Neural progenitor cell (in vitro differentiated cells): ENCODE data around the gene EMILIN1. TPM values are rescaled to one million over a fixed set of nuclear protein-coding genes. Genes with fewer than 3 reads are reported as not detected.

Source experiments
- DNase-seq: peaks from one replicate; pipeline ENCODE4 v3.0.0-alpha.2; 2016; ENCODE audit warnings: low spot score
- H2AFZ ChIP-seq: fragments of 200-600 bp; sonication (generic); replicated peaks from 2 replicates; pipeline ENCODE4 v1.6.1; 2016; ENCODE audit warnings: antibody characterized with exemption
- H3F3A ChIP-seq: fragments of 200-600 bp; sonication (generic); 2 replicates; pipeline ENCODE4 v1.6.1; 2016; ENCODE audit warnings: antibody characterized with exemption, low read depth
- H3K27ac ChIP-seq: fragments of 200-600 bp; sonication (generic); 2 replicates; pipeline ENCODE4 v1.5.1; 2016; ENCODE audit warnings: mild to moderate bottlenecking
- H3K27me3 ChIP-seq: fragments of 200-600 bp; sonication (generic); 2 replicates; pipeline ENCODE4 v1.6.1; 2016; ENCODE audit warnings: mild to moderate bottlenecking, moderate library complexity
- H3K36me3 ChIP-seq: fragments of 200-600 bp; sonication (generic); 2 replicates; pipeline ENCODE4 v1.5.1; 2016
- H3K4me1 ChIP-seq: fragments of 200-600 bp; sonication (generic); 2 replicates; pipeline ENCODE4 v1.6.1; 2016; ENCODE audit warnings: mixed run types
- H3K4me2 ChIP-seq: fragments of 200-600 bp; sonication (generic); 2 replicates; pipeline ENCODE4 v1.6.1; 2016
- H3K4me3 ChIP-seq: fragments of 200-600 bp; sonication (generic); 2 replicates; pipeline ENCODE4 v1.5.1; 2016
- H3K79me2 ChIP-seq: fragments of 200-600 bp; sonication (generic); 2 replicates; pipeline ENCODE4 v1.6.1; 2016; ENCODE audit warnings: low read depth
- H3K9ac ChIP-seq: fragments of 200-600 bp; sonication (generic); 2 replicates; pipeline ENCODE4 v1.6.1; 2016
- H3K9me3 ChIP-seq: fragments of 200-600 bp; sonication (generic); 2 replicates; pipeline ENCODE4 v1.5.1; 2016; ENCODE audit warnings: low read depth
- H4K20me1 ChIP-seq: fragments of 200-600 bp; sonication (generic); 2 replicates; pipeline ENCODE4 v1.6.1; 2016; ENCODE audit warnings: low read depth
- H3K27ac Mint-ChIP-seq: 3 replicates; pipeline ENCODE4 v1.8.0; 2021; ENCODE audit warnings: mixed read lengths
- H3K27me3 Mint-ChIP-seq: 2 replicates; pipeline ENCODE4 v1.8.0; 2022; ENCODE audit warnings: low read depth, mild to moderate bottlenecking, inconsistent platforms, moderate library complexity, mixed read lengths; ENCODE audit not compliant: insufficient read depth
- H3K36me3 Mint-ChIP-seq: 3 replicates; pipeline ENCODE4 v1.8.0; 2021; ENCODE audit warnings: mixed read lengths
- H3K4me1 Mint-ChIP-seq: 3 replicates; pipeline ENCODE4 v1.8.0; 2021; ENCODE audit warnings: mixed read lengths
- H3K4me3 Mint-ChIP-seq: 3 replicates; pipeline ENCODE4 v1.8.0; 2021; ENCODE audit warnings: mild to moderate bottlenecking, moderate library complexity, mixed read lengths
- H3K9me3 Mint-ChIP-seq: 3 replicates; pipeline ENCODE4 v1.8.0; 2020; ENCODE audit warnings: mixed read lengths
- CTCF ChIP-seq: fragments of 200-600 bp; sonication (generic); IDR thresholded peaks from 2 replicates; pipeline ENCODE4 v1.5.1; 2017; ENCODE audit warnings: antibody characterized with exemption, mild to moderate bottlenecking
- EZH2 ChIP-seq: fragments of 200-600 bp; sonication (generic); IDR thresholded peaks from 2 replicates; pipeline ENCODE4 v1.6.1; 2017; ENCODE audit warnings: antibody characterized with exemption, mild to moderate bottlenecking, moderate library complexity
- EZH2phosphoT487 ChIP-seq: fragments of 200-600 bp; sonication (generic); IDR thresholded peaks from 2 replicates; pipeline ENCODE4 v1.6.1; 2017; ENCODE audit warnings: antibody characterized with exemption
- total RNA-seq: library from RNA; depleted of rRNA; stranded (reverse); fragments of >200 nt; gene quantifications from 2 replicates; pipeline ENCODE4 v1.2.3, GENCODE V29; 2015; ENCODE audit warnings: low replicate concordance

The EMILIN1 gene
- total RNA-seq, 1 donor from 2014 or later: 0.15 TPM

GRCh38 chr2:27051902-27052645 lies 26.3 kb upstream of the EMILIN1 start:
- peak overlapping the region; percentile 75 for H3K4me3 ChIP-seq
- H3K27me3 ChIP-seq: no peaks in the 10 kb centered on the region
- H3K79me2 ChIP-seq: peaks cover 3% of the 10 kb centered on the region
- Mint-ChIP-seq H3K4me3 (peak overlapping the region; percentile 92), H3K36me3 (peaks cover 33% of the 10 kb centered on the region), H3K27ac (peak overlapping the region; percentile 82), H3K4me1 (peaks cover 32% of the 10 kb centered on the region), H3K27me3 (peaks cover 22% of the 10 kb centered on the region), H3K9me3 (peaks cover 19% of the 10 kb centered on the region)
- peak overlapping the region; percentile 88 for H3K4me2 ChIP-seq
- peak overlapping the region; percentile 92 for H2AFZ ChIP-seq
- peaks cover 5% of the 10 kb centered on the region for H3K4me1 ChIP-seq
- H4K20me1 ChIP-seq: no peaks in the 10 kb centered on the region
- peaks cover 34% of the 10 kb centered on the region for H3F3A ChIP-seq
- no peaks in the 10 kb centered on the region for H3K9me3 ChIP-seq
- peak; percentile 45 for DNase-seq
- peak overlapping the region; percentile 63 for H3K9ac ChIP-seq
- H3K27ac ChIP-seq: no peak overlapping the region
- TF ChIP-seq EZH2: no peak
- no peak for TF ChIP-seq CTCF
- no peak for TF ChIP-seq EZH2phosphoT487
- no peaks in the 10 kb centered on the region for H3K36me3 ChIP-seq

- H3K9ac ChIP-seq: no peak overlapping the region
- H4K20me1 ChIP-seq: no peaks in the 10 kb centered on the region
- no peaks in the 10 kb centered on the region for H3K9me3 ChIP-seq
- H3F3A ChIP-seq: peaks cover 31% of the 10 kb centered on the region
- H3K79me2 ChIP-seq: peaks cover 3% of the 10 kb centered on the region
- DNase-seq: no peak
- Mint-ChIP-seq H3K27ac (no peak overlapping the region), H3K9me3 (peaks cover 19% of the 10 kb centered on the region), H3K4me3 (peak overlapping the region; percentile 92), H3K27me3 (peaks cover 21% of the 10 kb centered on the region), H3K4me1 (peaks cover 31% of the 10 kb centered on the region), H3K36me3 (peaks cover 38% of the 10 kb centered on the region)
- H3K4me1 ChIP-seq: peaks cover 5% of the 10 kb centered on the region
- H3K4me2 ChIP-seq: no peak overlapping the region
- TF ChIP-seq EZH2 (no peak), EZH2phosphoT487 (no peak), CTCF (no peak)
- no peak overlapping the region for H2AFZ ChIP-seq
- H3K27me3 ChIP-seq: no peaks in the 10 kb centered on the region
- no peak overlapping the region for H3K27ac ChIP-seq
- no peaks in the 10 kb centered on the region for H3K36me3 ChIP-seq
- no peak overlapping the region for H3K4me3 ChIP-seq
These were observed 25.1 kb upstream of the EMILIN1 start for GRCh38 chr2:27053321-27053720.

- H3K9ac ChIP-seq: no peak overlapping the region
- H3K79me2 ChIP-seq: peaks cover 3% of the 10 kb centered on the region
- TF ChIP-seq CTCF (no peak), EZH2phosphoT487 (no peak), EZH2 (no peak)
- H3K36me3 Mint-ChIP-seq: peaks cover 40% of the 10 kb centered on the region
- peaks cover 27% of the 10 kb centered on the region for H3F3A ChIP-seq
- H3K27ac ChIP-seq: no peak overlapping the region
- H4K20me1 ChIP-seq: no peaks in the 10 kb centered on the region
- H3K4me2 ChIP-seq: no peak overlapping the region
- H3K4me1 ChIP-seq: peaks cover 5% of the 10 kb centered on the region
- H3K36me3 ChIP-seq: no peaks in the 10 kb centered on the region
- peaks cover 28% of the 10 kb centered on the region for H3K4me1 Mint-ChIP-seq
- H2AFZ ChIP-seq: no peak overlapping the region
- peaks cover 19% of the 10 kb centered on the region for H3K9me3 Mint-ChIP-seq
- no peak overlapping the region for H3K4me3 ChIP-seq
- peaks cover 20% of the 10 kb centered on the region for H3K27me3 Mint-ChIP-seq
- no peak overlapping the region for H3K27ac Mint-ChIP-seq
- peak overlapping the region; percentile 92 for H3K4me3 Mint-ChIP-seq
- H3K27me3 ChIP-seq: no peaks in the 10 kb centered on the region
- H3K9me3 ChIP-seq: no peaks in the 10 kb centered on the region
- no peak for DNase-seq
These were observed 24.6 kb upstream of the EMILIN1 start for GRCh38 chr2:27053776-27054175.
